ENCODE measurements around the gene YTHDF2.

DNA sequence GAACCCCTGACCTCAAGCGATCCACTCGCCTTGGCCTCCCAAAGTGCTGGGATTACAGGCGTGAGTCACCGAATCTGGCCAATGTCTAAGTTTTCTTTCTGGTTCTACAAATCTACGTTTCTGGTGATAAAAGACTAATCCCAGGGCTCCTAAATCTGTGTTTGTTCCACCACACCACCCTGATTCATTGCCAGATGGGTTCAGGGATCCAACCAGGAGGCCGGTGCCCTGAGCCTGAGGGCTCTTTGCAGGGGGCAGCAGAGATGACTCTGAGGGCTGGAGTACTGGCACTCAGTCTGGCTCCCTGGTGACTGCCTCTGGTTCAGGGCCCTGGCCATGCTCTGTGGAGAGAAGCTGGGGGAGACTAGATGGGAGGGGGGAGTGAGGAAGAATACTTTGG lies 64.7 kb downstream of the YTHDF2 start:
- TF ChIP-seq CTCF (IDR thresholded peaks at IDR 0.05) (no peak), EP300 (IDR thresholded peaks at IDR 0.05) (no peak), POLR2A (IDR thresholded peaks at IDR 0.05) (no peak), POLR2AphosphoS5 (IDR thresholded peaks at IDR 0.05) (no peak)
